Liver (tissue), 9 donors: ENCODE results near the gene RBM33. TPM values are rescaled to one million over a fixed set of nuclear protein-coding genes. Genes with fewer than 3 reads are reported as not detected.

Experiments used
- DNase-seq: peaks from one replicate; pipeline ENCODE4 v3.0.0-alpha.2; 2017; ENCODE audit warnings: low spot score
- H3K27ac ChIP-seq, 2 donors: one replicate each; pipeline ENCODE4 v1.7.0; 2013; ENCODE audit warnings: inconsistent platforms in 2 of 2, low read length in 2 of 2, control low read depth in 1 of 2, low read depth in 1 of 2, mild to moderate bottlenecking in 1 of 2
- H3K27me3 ChIP-seq, 4 donors: one replicate each; pipeline versions ENCODE4 v1.6.1 to v1.7.0; 2013; ENCODE audit warnings: low read length in 3 of 4, inconsistent platforms in 1 of 4, mild to moderate bottlenecking in 1 of 4, moderate library complexity in 1 of 4; ENCODE audit not compliant: control insufficient read depth in 4 of 4, insufficient read depth in 4 of 4
- H3K36me3 ChIP-seq, 4 donors: one replicate each; pipeline versions ENCODE4 v1.6.1 to v1.7.0; 2013; ENCODE audit warnings: low read length in 3 of 4, mild to moderate bottlenecking in 3 of 4, low read depth in 1 of 4, moderate library complexity in 1 of 4; ENCODE audit not compliant: control insufficient read depth in 4 of 4, insufficient read depth in 3 of 4
- H3K4me1 ChIP-seq, 4 donors: one replicate each; pipeline versions ENCODE4 v1.6.1 to v1.7.0; 2013; ENCODE audit warnings: low read length in 3 of 4, mild to moderate bottlenecking in 3 of 4, moderate library complexity in 1 of 4; ENCODE audit not compliant: control insufficient read depth in 4 of 4, insufficient read depth in 4 of 4
- H3K4me3 ChIP-seq, 3 donors: one replicate each; pipeline versions ENCODE4 v1.6.1 to v1.7.0; 2013; ENCODE audit warnings: low read length in 3 of 3, control low read depth in 1 of 3, low read depth in 1 of 3, mild to moderate bottlenecking in 1 of 3
- H3K9ac ChIP-seq, 2 donors: one replicate each; pipeline ENCODE4 v1.7.0; 2013; ENCODE audit warnings: low read length in 2 of 2, mild to moderate bottlenecking in 2 of 2, moderate library complexity in 2 of 2, control low read depth in 1 of 2, low read depth in 1 of 2
- H3K9me3 ChIP-seq, 4 donors: one replicate each; pipeline versions ENCODE4 v1.6.1 to v1.7.0; 2013; ENCODE audit warnings: low read length in 3 of 4; ENCODE audit not compliant: control insufficient read depth in 4 of 4
- ATF3 ChIP-seq: IDR thresholded peaks from 2 replicates; pipeline ENCODE4 v1.6.1; 2016; ENCODE audit warnings: antibody characterized with exemption
- CTCF ChIP-seq: fragments of 150-350 bp; IDR thresholded peaks from 2 replicates; pipeline ENCODE4 v1.5.1; 2017; ENCODE audit warnings: improper control_type of control experiment, low read depth, low read length; ENCODE audit not compliant: missing input control
- EGR1 ChIP-seq, 2 donors: IDR thresholded peaks; 2 replicates each; pipeline ENCODE4 v1.6.1; 2016 to 2018; ENCODE audit warnings: antibody characterized with exemption in 2 of 2, low read depth in 2 of 2
- FOXA1 ChIP-seq: IDR thresholded peaks from 2 replicates; pipeline ENCODE4 v1.6.1; 2016; ENCODE audit warnings: antibody characterized with exemption
- FOXA2 ChIP-seq: IDR thresholded peaks from 2 replicates; pipeline ENCODE4 v1.6.1; 2016; ENCODE audit warnings: antibody characterized with exemption
- GABPA ChIP-seq, 2 donors: IDR thresholded peaks in 1 of 2; conservative IDR thresholded peaks in 1 of 2; 2 replicates each; pipeline ENCODE4 v1.6.1; 2016; ENCODE audit warnings: antibody characterized with exemption in 2 of 2, mild to moderate bottlenecking in 1 of 2, moderate library complexity in 1 of 2
- HNF4A ChIP-seq, 2 donors: conservative IDR thresholded peaks; 2 replicates each; pipeline ENCODE4 v1.6.1; 2016; ENCODE audit warnings: antibody characterized with exemption in 2 of 2, mild to moderate bottlenecking in 2 of 2
- HNF4G ChIP-seq: IDR thresholded peaks from 2 replicates; pipeline ENCODE4 v1.6.1; 2016; ENCODE audit warnings: antibody characterized with exemption
- JUND ChIP-seq, 2 donors: IDR thresholded peaks; 2 replicates each; pipeline ENCODE4 v1.6.1; 2016; ENCODE audit warnings: antibody characterized with exemption in 2 of 2
- MAX ChIP-seq: IDR thresholded peaks from 2 replicates; pipeline ENCODE4 v1.6.1; 2016; ENCODE audit warnings: antibody characterized with exemption
- NR2F2 ChIP-seq: IDR thresholded peaks from 2 replicates; pipeline ENCODE4 v1.6.1; 2016; ENCODE audit warnings: antibody characterized with exemption
- RAD21 ChIP-seq, 2 donors: IDR thresholded peaks; 2 replicates each; pipeline ENCODE4 v1.6.1; 2016; ENCODE audit warnings: antibody characterized with exemption in 2 of 2, mild to moderate bottlenecking in 2 of 2
- REST ChIP-seq: IDR thresholded peaks from 2 replicates; pipeline ENCODE4 v1.6.1; 2016; ENCODE audit warnings: antibody characterized with exemption, mild to moderate bottlenecking
- RXRA ChIP-seq, 2 donors: IDR thresholded peaks; 2 replicates each; pipeline ENCODE4 v1.6.1; 2017 to 2018; ENCODE audit warnings: antibody characterized with exemption in 2 of 2, mild to moderate bottlenecking in 1 of 2
- SP1 ChIP-seq: IDR thresholded peaks from 2 replicates; pipeline ENCODE4 v1.6.1; 2018; ENCODE audit warnings: antibody characterized with exemption, mild to moderate bottlenecking
- TAF1 ChIP-seq: conservative IDR thresholded peaks from 2 replicates; pipeline ENCODE4 v1.6.1; 2016; ENCODE audit warnings: antibody characterized with exemption, mild to moderate bottlenecking
- YY1 ChIP-seq: IDR thresholded peaks from 2 replicates; pipeline ENCODE4 v1.6.1; 2016; ENCODE audit warnings: antibody characterized with exemption, mild to moderate bottlenecking
- ZBTB33 ChIP-seq: IDR thresholded peaks from 2 replicates; pipeline ENCODE4 v1.6.1; 2016; ENCODE audit warnings: antibody characterized with exemption
- WGBS: extraction: QIAGEN DNeasy Blood & Tissue Kit; methylation state at CpG from one replicate; pipeline ENCODE4 v1.1.7; 2013; 5-methylcytosine and 5-hydroxymethylcytosine counted together
- polyA plus RNA-seq, 2 donors: library from polyadenylated mRNA; stranded (reverse) in 1 of 2; unstranded in 1 of 2; fragments of 200-250 nt in 1 of 2; fragments of >200 nt in 1 of 2; fragmentation: Nextera tagmentation in 1 of 2; extraction: Ambion mirVana in 1 of 2; gene quantifications; one replicate each; pipeline versions ENCODE4 v1.2.1 to v1.2.3, GENCODE V29; 2013 to 2015
- total RNA-seq, 2 donors: library from RNA; depleted of rRNA; stranded (reverse); fragments of >200 nt; gene quantifications; one replicate each; pipeline ENCODE4 v1.2.3, GENCODE V29; 2014
- donor health status: healthy.
- donor health status: healthy.
- donor health status: healthy.
- donor health status: healthy.
- donor health status: healthy.

RBM33 gene
- total and polyA plus RNA-seq, 4 donors: 7.8 to 48.9 (median 28.2) TPM

GRCh38 chr7:155790666-155791065 lies 146.2 kb downstream of the RBM33 start:
- H3K27me3 ChIP-seq: no peaks in the 10 kb centered on the region
- no peaks in the 10 kb centered on the region for H3K9me3 ChIP-seq
- TF ChIP-seq FOXA1 (no peak), MAX (no peak), RAD21 (IDR thresholded peaks at IDR 0.05) (no peak)
- no peak for DNase-seq
- no peak overlapping the region for H3K27ac ChIP-seq
- H3K4me3 ChIP-seq: no peak overlapping the region
- WGBS: 57% methylated on average over 8 of the region's 8 CpGs
- H3K9ac ChIP-seq: no peak overlapping the region
- H3K4me1 ChIP-seq: peaks cover 2 to 7% (median 6%) of the 10 kb centered on the region in 4 donors
- no peaks in the 10 kb centered on the region for H3K36me3 ChIP-seq

- no peak for TF ChIP-seq RXRA (IDR thresholded peaks at IDR 0.05)
- no peak for TF ChIP-seq RAD21 (IDR thresholded peaks at IDR 0.05)
- TF ChIP-seq SP1: no peak
- TF ChIP-seq YY1: no peak
- TF ChIP-seq FOXA1: no peak
- no peak for TF ChIP-seq HNF4A (conservative IDR thresholded peaks at IDR 0.05)
- no peak for TF ChIP-seq MAX
- Histone ChIP-seq H3K4me1 (peaks cover 2 to 8% (median 6%) of the 10 kb centered on the region in 4 donors), H3K9ac (no peak overlapping the region), H3K27ac (no peak overlapping the region), H3K9me3 (no peaks in the 10 kb centered on the region), H3K36me3 (no peaks in the 10 kb centered on the region), H3K27me3 (no peaks in the 10 kb centered on the region), H3K4me3 (no peak overlapping the region)
- DNase-seq: no peak
- WGBS: 87% methylated on average over 19 of the region's 19 CpGs
Measured at GRCh38 chr7:155791214-155791737, 146.8 kb downstream of the RBM33 start.

- Histone ChIP-seq H3K4me3 (no peak overlapping the region), H3K4me1 (peaks cover under 1 to 12% (median 8%) of the 10 kb centered on the region in 4 donors), H3K9ac (no peak overlapping the region), H3K27me3 (no peaks in the 10 kb centered on the region), H3K9me3 (no peaks in the 10 kb centered on the region), H3K36me3 (no peaks in the 10 kb centered on the region), H3K27ac (no peak overlapping the region)
- no peak for TF ChIP-seq EGR1 (IDR thresholded peaks at IDR 0.05; ENCODE audit: low read depth in 2 of 2)
- no peak for TF ChIP-seq ATF3
- no peak for TF ChIP-seq CTCF
- no peak for TF ChIP-seq JUND (IDR thresholded peaks at IDR 0.05)
- no peak for TF ChIP-seq HNF4G
- no peak for TF ChIP-seq RXRA (IDR thresholded peaks at IDR 0.05)
- TF ChIP-seq GABPA (IDR thresholded peaks at IDR 0.05 in 1 of 2, conservative IDR thresholded peaks at IDR 0.05 in 1 of 2): no peak
- no peak for TF ChIP-seq NR2F2
- TF ChIP-seq REST: no peak
- no peak for TF ChIP-seq FOXA2
- TF ChIP-seq YY1: no peak
- no peak for TF ChIP-seq ZBTB33
- no peak for TF ChIP-seq FOXA1
- TF ChIP-seq SP1: no peak
- TF ChIP-seq TAF1: no peak
- 77% methylated on average over 6 of the region's 7 CpGs for WGBS
- no peak for DNase-seq
Measured at GRCh38 chr7:155791836-155792235, 147.4 kb downstream of the RBM33 start.
